ENCODE results near the gene PLXNA1.

Gene PLXNA1

GRCh38 chr3:126991366-126992200 lies 8.7 kb downstream of the PLXNA1 start:
- Mint-ChIP-seq H3K36me3 (peaks cover 35 to 42% of the 10 kb centered on the region in 2 donors), H3K27me3 (no peaks in the 10 kb centered on the region), H3K27ac (peak overlapping the region; percentile 9), H3K4me1 (peaks cover 28 to 41% of the 10 kb centered on the region in 2 donors), H3K9me3 (no peaks in the 10 kb centered on the region), H3K4me3 (no peak overlapping the region)
- ATAC-seq (replicated peaks) (no peak), DNase-seq (no peak)

DNA sequence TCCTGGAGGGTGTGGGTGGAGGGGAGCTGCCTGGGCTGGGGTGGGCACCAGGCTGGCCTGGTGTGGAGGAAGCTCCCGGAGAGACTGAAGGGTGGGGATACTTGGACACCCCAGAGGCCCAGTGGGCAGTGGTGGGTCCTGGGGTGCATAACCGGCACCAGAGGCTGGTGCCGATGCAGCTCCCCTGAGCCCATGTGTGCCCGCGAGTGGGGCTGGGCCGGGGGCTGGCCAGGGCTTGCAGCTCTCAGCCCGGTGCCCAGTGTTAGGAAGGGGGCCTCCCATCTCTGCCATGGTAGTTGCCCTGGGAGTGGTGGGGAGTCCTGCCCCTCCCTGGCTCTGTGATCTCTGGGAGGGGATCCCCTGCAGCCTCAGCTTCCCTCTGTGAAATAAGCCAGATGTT lies 9.3 kb downstream of the PLXNA1 start:
- DNase-seq (no peak), ATAC-seq (replicated peaks) (no peak)
- Mint-ChIP-seq H3K4me3 (no peak overlapping the region), H3K4me1 (peaks cover 24 to 35% of the 10 kb centered on the region in 2 donors), H3K27me3 (no peaks in the 10 kb centered on the region), H3K36me3 (peaks cover 35 to 46% of the 10 kb centered on the region in 2 donors), H3K27ac (peak overlapping the region; percentile 9), H3K9me3 (no peaks in the 10 kb centered on the region)

GRCh38 chr3:126992776-126993175 lies 9.9 kb downstream of the PLXNA1 start:
- Mint-ChIP-seq H3K4me3 (no peak overlapping the region), H3K9me3 (no peaks in the 10 kb centered on the region), H3K27me3 (no peaks in the 10 kb centered on the region), H3K36me3 (peaks cover 35 to 47% of the 10 kb centered on the region in 2 donors), H3K4me1 (peaks cover 21 to 36% of the 10 kb centered on the region in 2 donors), H3K27ac (no peak overlapping the region)
- no peak for DNase-seq
- no peak for ATAC-seq (replicated peaks)

- no peak overlapping the region for H3K4me3 Mint-ChIP-seq
- no peaks in the 10 kb centered on the region for H3K27me3 Mint-ChIP-seq
- H3K36me3 Mint-ChIP-seq: peaks cover 37 to 53% of the 10 kb centered on the region in 2 donors
- H3K9me3 Mint-ChIP-seq: no peaks in the 10 kb centered on the region
- peaks cover 21 to 42% of the 10 kb centered on the region in 2 donors for H3K4me1 Mint-ChIP-seq
- no peak overlapping the region for H3K27ac Mint-ChIP-seq
- DNase-seq (no peak), ATAC-seq (replicated peaks) (no peak)
Measured at GRCh38 chr3:126993436-126993835, 10.5 kb downstream of the PLXNA1 start.

DNA sequence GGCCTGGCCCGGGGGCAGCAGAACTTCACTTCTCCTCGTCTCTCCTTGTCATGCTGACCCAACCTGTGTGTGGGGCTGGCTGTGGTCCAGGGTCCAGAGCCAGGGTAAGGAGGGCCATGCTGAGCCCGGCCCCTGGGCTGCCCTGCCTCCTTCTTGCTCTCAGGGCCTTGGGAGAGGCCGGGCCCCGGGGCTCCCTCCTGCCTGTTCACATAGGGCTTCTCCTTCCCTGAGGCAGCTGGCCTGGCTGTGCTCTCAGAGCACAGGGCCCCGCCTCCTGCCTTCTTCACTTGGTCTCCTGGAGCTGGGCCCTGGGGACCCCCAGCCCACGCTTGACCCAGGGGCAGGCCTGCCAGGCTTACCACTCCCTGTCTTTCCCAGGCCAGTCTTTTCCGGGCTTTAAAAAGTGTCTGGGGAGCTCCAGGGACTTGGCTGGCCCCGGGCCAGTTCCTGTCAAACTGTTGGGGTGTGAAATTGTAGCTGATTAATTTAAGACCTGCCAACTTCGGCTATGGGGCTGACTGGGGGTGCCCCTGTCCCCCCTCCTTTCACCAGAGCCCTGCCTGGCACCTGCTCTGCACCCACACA lies 11.8 kb downstream of the PLXNA1 start:
- Mint-ChIP-seq H3K9me3 (no peaks in the 10 kb centered on the region), H3K27me3 (no peaks in the 10 kb centered on the region), H3K4me1 (peaks cover 21 to 42% of the 10 kb centered on the region in 2 donors), H3K27ac (peak overlapping the region; percentile 69), H3K4me3 (peak overlapping the region; percentile 29 to 50), H3K36me3 (peaks cover 33 to 45% of the 10 kb centered on the region in 2 donors)
- ATAC-seq (replicated peaks) (peak; percentile 49 to 71), DNase-seq (no peak)

DNA sequence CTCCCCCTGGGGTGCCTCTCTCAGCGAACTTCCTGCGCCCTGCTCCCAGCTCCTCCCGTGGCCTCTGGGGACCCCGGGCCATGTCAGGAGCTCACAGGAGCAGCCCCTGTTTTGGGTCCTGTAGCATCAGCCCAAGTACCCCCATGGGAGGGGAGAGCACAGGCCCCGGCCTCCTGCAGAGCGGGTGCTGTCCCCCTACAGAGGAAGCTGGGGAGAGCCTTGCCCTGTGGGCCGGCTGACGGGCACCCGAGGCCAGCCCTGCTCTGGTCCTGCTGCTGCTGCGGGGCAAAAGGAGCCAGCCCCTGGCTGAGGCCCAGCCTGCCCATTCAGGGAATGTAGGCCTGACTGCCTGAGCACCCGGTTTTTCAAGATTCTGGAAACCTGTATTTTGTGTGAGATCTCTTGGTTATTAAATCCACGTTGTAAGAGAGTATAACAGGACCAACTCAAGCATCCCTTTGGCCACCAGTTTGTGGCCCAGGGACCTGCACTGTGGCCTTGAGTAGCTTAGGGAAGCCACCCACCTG lies 12.4 kb downstream of the PLXNA1 start:
- peaks cover 21 to 42% of the 10 kb centered on the region in 2 donors for H3K4me1 Mint-ChIP-seq
- DNase-seq (no peak), ATAC-seq (replicated peaks) (peak; percentile 38 to 53)
- H3K27me3 Mint-ChIP-seq: no peaks in the 10 kb centered on the region
- peak overlapping the region; percentile 69 for H3K27ac Mint-ChIP-seq
- no peak overlapping the region for H3K4me3 Mint-ChIP-seq
- H3K9me3 Mint-ChIP-seq: no peaks in the 10 kb centered on the region
- peaks cover 33 to 45% of the 10 kb centered on the region in 2 donors for H3K36me3 Mint-ChIP-seq

DNA sequence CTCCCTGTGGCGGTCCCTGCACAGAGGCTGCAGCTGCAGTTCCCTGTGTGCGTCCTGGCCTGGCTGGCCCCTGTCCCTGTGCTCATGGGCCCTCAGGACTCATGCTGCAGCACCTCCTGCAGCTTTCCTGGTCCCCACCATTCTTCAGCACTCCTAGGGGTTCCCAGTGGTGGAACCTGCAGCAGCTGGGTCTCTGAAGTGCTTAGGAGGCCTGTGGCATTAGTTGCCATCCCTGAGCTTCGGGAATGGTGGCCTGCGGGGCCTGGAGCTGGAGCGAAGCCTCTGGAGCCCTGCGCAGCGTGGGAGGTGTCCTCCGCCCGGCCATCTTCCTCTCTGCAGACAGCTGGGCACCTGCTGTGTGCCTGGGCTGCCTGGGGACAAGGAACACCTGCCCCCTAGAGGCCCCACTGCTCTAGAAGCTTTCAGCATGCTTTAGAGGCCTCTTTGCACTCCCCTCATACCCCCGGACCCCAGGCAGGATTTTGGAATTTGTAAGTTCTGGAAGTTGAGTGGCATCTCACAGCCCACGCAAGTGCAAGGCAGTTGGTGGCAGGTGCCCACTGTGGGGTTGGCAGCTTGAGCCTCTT lies 13.1 kb downstream of the PLXNA1 start:
- Mint-ChIP-seq H3K9me3 (no peaks in the 10 kb centered on the region), H3K4me1 (peaks cover 17 to 36% of the 10 kb centered on the region in 2 donors), H3K4me3 (no peak overlapping the region), H3K27me3 (no peaks in the 10 kb centered on the region), H3K27ac (no peak overlapping the region), H3K36me3 (peaks cover 28 to 38% of the 10 kb centered on the region in 2 donors)
- DNase-seq: no peak
- no peak for ATAC-seq (replicated peaks)

GRCh38 chr3:126996905-126997304 lies 14.0 kb downstream of the PLXNA1 start:
- DNase-seq (no peak), ATAC-seq (replicated peaks) (no peak)
- Mint-ChIP-seq H3K9me3 (no peaks in the 10 kb centered on the region), H3K4me1 (peaks cover 15 to 33% of the 10 kb centered on the region in 2 donors), H3K27me3 (no peaks in the 10 kb centered on the region), H3K36me3 (peaks cover 24 to 34% of the 10 kb centered on the region in 2 donors), H3K27ac (no peak overlapping the region), H3K4me3 (no peak overlapping the region)

DNA sequence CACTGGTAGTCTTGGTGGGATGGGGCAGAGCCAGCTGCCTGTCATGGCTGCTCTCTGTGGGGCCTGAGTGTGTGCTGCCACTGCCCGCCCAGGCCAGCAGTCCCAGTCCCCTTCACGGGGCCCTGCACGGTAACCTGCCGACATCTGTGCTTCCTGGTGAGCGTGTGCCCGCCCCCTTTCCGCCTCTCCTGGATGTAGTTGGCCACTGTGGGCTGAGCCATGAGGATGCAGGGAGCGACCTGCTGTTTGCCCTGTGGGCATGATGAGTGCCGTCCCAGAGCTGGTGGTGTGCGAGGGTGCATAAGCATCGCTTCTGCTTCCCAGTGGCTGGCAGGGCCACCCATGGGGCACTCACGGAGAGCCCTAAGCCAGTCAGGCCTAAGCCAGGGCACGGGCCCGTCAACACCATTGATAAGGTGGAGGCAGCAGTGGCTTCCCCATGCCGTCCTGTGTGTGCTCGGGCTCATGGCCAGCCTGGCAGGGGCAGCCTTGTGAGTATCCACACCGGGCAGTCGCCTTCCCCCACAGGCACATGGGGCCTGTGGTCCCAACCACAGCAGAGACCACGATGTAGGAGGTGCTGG lies 14.6 kb downstream of the PLXNA1 start:
- ATAC-seq (replicated peaks): no peak
- Mint-ChIP-seq H3K9me3 (no peaks in the 10 kb centered on the region), H3K27ac (no peak overlapping the region), H3K27me3 (no peaks in the 10 kb centered on the region), H3K36me3 (peaks cover 19 to 31% of the 10 kb centered on the region in 2 donors), H3K4me1 (peaks cover 18 to 39% of the 10 kb centered on the region in 2 donors), H3K4me3 (no peak overlapping the region)
- DNase-seq: no peak

DNA sequence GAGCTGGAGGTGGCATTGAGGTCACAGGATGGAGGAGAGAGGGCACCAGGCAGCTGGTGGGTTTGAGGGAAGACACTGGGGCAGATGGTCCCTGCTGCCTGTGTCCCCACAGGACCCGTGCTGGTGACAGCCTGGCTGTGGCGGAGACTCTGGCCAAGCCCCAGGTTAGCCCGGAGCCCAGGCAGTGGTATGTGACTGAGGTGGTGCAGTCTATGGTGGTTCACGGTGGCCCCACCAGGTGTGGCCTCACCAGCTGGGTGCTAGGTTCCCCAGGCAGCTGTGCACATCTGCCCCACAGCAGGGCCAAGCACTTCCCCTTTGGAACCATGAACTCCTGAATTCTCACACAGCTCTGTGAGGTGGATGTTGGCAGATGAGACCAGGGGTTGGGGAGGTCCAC lies 15.4 kb downstream of the PLXNA1 start:
- DNase-seq: no peak
- no peaks in the 10 kb centered on the region for H3K27me3 Mint-ChIP-seq
- H3K27ac Mint-ChIP-seq: no peak overlapping the region
- H3K4me3 Mint-ChIP-seq: no peak overlapping the region
- peaks cover 16 to 41% of the 10 kb centered on the region in 2 donors for H3K4me1 Mint-ChIP-seq
- no peak for ATAC-seq (replicated peaks)
- H3K9me3 Mint-ChIP-seq: no peaks in the 10 kb centered on the region
- peaks cover 20 to 31% of the 10 kb centered on the region in 2 donors for H3K36me3 Mint-ChIP-seq

DNA sequence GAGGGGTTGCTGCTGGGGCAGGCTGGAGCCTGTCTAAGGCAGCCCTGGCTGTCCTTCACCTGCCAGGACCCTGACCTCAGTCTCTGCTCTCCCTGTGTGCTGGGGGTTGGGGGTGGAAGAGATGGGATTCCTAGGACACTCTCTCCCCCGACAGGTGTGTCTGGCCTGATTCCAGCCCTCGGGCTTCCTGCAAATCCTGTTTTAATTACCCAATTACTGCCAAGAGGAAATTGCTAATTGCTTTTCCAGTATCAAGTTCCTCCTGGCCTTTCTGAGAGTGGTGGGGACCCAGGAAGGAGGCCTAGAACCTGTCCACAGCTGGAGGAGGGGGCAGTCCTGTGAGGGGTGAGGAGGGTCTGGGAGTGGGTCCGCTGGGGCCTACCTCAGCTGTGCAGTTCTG lies 15.8 kb downstream of the PLXNA1 start:
- ATAC-seq (replicated peaks): no peak
- H3K9me3 Mint-ChIP-seq: no peaks in the 10 kb centered on the region
- peaks cover 21 to 32% of the 10 kb centered on the region in 2 donors for H3K36me3 Mint-ChIP-seq
- H3K27ac Mint-ChIP-seq: no peak overlapping the region
- no peak for DNase-seq
- H3K4me3 Mint-ChIP-seq: no peak overlapping the region
- H3K27me3 Mint-ChIP-seq: no peaks in the 10 kb centered on the region
- H3K4me1 Mint-ChIP-seq: peaks cover 15 to 38% of the 10 kb centered on the region in 2 donors

GRCh38 chr3:126999383-126999782 lies 16.5 kb downstream of the PLXNA1 start:
- no peaks in the 10 kb centered on the region for H3K27me3 Mint-ChIP-seq
- H3K4me1 Mint-ChIP-seq: peaks cover 10 to 32% of the 10 kb centered on the region in 2 donors
- no peak overlapping the region for H3K27ac Mint-ChIP-seq
- peaks cover 20 to 31% of the 10 kb centered on the region in 2 donors for H3K36me3 Mint-ChIP-seq
- ATAC-seq (replicated peaks) (no peak), DNase-seq (no peak)
- H3K9me3 Mint-ChIP-seq: no peaks in the 10 kb centered on the region
- H3K4me3 Mint-ChIP-seq: no peak overlapping the region

DNA sequence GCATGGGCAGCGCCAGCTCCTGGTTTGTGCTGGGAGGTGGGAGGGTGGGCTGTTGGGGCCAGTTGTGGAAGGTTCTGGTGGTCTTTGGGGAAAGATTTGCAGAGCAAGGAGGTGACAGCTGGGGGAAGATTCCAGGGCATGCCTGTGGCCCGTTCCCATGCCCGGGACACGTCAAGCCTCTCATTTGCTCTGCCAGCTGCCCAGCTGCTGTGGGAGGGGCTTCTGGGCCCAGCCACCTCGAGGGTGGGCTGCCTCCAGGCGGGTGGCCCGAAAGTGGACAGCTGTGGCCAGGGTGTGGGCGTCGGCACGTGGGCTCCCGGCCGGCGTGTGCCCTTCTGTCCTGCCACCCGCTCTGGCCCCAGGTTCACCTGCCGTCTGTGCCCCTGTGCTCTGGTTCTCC lies 17.2 kb downstream of the PLXNA1 start:
- Mint-ChIP-seq H3K9me3 (no peaks in the 10 kb centered on the region), H3K27ac (no peak overlapping the region), H3K27me3 (no peaks in the 10 kb centered on the region), H3K4me1 (peaks cover 5 to 24% of the 10 kb centered on the region in 2 donors), H3K4me3 (no peak overlapping the region), H3K36me3 (peaks cover 15 to 27% of the 10 kb centered on the region in 2 donors)
- no peak for ATAC-seq (replicated peaks)
- no peak for DNase-seq

DNA sequence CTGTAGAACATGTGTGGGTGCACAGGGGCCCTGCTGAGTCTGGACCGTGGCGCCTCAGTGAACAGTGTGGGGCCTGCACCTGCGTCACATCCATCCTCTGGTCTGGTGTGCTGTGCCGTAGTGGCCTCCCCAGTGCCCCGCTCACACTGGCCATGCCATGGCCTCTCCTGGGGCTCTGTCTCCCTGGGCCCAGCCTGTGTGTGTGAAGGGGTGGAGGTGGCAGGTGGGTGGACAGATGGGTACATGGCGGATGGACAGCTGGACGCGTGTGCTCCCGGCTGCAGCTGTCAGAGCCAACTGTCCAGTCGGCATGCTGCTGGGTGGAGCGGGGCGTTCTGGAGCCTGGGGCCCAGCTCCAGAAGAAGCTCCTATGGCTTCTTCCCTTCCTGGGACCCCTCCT lies 17.8 kb downstream of the PLXNA1 start:
- Mint-ChIP-seq H3K9me3 (no peaks in the 10 kb centered on the region), H3K4me3 (no peak overlapping the region), H3K27ac (no peak overlapping the region), H3K36me3 (peaks cover 14 to 27% of the 10 kb centered on the region in 2 donors), H3K4me1 (peaks cover 3 to 19% of the 10 kb centered on the region in 2 donors), H3K27me3 (no peaks in the 10 kb centered on the region)
- no peak for DNase-seq
- ATAC-seq (replicated peaks): no peak
